Glomerular endothelial cell (primary cell): ENCODE data around the gene ADRB2. TPM values are rescaled to one million over a fixed set of nuclear protein-coding genes. Genes with fewer than 3 reads are reported as not detected.

Source experiments
- DNase-seq: peaks from one replicate; pipeline ENCODE4 v3.0.0-alpha.2; 2011; ENCODE audit warnings: low read depth, low spot score; ENCODE audit errors: extremely low read depth
- total RNA-seq: library from RNA; depleted of rRNA; stranded (reverse); fragments of >200 nt; gene quantifications from 2 replicates; pipeline ENCODE4 v1.2.3, GENCODE V29; 2015

ADRB2 gene
- total RNA-seq, 1 donor from 2014 or later = 0.70 TPM

DNA sequence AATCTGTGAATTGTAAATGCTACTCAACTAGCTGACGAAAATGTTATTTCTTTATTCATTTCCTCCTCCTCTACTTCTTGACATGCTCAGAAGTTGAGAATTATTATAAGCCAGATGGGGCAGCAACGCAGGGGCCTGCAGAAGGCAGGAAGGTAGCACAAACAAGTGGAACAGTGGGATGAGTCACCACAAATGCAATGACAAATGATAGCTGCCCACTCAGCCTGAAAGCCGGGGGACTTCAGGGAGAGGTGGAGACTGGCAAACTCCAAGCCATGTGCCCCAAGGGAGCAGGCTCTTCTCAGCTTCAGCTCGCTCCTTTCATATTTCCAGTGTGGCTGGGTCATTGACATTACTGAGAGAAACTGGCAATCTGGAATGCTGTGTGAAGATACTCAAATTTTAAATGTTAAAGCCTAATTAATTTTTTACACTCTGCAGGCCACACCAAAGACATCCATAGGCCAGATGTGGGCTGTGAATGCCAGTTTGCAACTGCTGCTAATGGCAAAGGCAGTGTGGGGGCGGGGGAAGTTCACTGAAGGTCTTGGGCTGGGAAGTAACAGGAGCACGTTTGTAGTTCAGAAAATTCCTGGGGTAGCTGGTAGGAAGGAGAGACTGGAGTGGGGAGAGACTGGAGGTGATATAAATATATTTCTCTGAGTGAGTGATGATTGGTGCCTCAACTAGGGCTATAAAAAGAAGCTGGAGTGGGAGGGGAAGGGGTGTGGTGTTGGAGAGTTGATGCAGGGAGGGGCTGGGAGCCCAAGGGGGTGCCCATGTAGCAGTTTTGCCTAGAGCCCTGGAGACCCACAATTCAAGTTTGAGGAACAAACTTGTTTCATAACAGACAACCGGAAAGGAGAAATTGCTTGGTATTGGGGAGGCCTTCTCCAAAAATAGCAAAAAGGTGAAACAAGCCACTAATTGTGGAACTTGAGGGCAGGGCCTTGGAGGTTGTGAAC is 20.8 kb upstream of the ADRB2 start:
- DNase-seq = no peak

GRCh38 chr5:148806520-148806931 is 19.9 kb upstream of the ADRB2 start:
- DNase-seq = no peak

GRCh38 chr5:148807851-148808250 is 18.6 kb upstream of the ADRB2 start:
- DNase-seq = no peak

- DNase-seq = no peak
Measured at GRCh38 chr5:148808864-148809642, 17.4 kb upstream of the ADRB2 start.

- DNase-seq = no peak
Measured at GRCh38 chr5:148809781-148810524, 16.5 kb upstream of the ADRB2 start.

- no peak for DNase-seq
Measured at GRCh38 chr5:148810823-148811222, 15.6 kb upstream of the ADRB2 start.

- DNase-seq = no peak
Measured at GRCh38 chr5:148811756-148812155, 14.7 kb upstream of the ADRB2 start.

GRCh38 chr5:148815086-148815485 is 11.3 kb upstream of the ADRB2 start:
- DNase-seq = no peak

DNA sequence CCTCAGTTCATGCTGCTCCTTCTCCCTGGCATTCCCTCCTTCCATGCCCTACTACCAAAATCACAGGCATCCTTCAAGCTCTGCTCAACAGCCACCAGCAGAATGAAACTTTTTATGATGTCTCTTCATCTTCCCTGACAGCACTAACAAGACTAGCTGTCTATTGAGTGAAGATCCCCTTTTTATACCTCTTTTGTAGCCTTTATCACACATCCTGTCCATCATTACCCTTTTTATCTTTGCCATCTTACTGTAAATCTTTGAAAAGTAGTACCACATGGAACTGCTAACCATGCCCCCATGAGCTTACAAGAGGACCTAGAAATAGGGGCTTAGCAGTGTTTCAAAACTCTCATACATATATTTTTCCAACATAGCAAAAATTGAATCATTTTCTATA is 10.8 kb upstream of the ADRB2 start:
- DNase-seq = no peak

DNA sequence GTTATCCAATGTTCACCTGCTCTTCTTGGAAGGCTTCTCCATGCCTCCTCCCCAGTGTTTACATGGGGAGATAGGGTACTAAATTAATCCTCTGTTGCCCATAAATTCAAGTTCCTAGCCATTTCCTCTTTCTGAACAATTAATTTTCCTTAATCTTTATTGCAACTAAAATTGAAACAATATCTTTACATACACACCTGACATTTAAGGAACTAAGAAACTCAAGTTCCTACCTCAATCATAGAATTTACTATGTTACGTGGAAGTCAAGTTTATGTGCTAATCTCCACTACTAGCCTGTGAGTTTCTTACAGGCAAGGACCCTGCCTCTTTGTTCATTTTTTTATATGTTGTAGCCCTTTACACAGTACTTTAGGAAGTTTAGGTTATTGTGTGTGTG is 10.1 kb upstream of the ADRB2 start:
- no peak for DNase-seq

GRCh38 chr5:148816782-148817181 is 9.6 kb upstream of the ADRB2 start:
- no peak for DNase-seq

DNA sequence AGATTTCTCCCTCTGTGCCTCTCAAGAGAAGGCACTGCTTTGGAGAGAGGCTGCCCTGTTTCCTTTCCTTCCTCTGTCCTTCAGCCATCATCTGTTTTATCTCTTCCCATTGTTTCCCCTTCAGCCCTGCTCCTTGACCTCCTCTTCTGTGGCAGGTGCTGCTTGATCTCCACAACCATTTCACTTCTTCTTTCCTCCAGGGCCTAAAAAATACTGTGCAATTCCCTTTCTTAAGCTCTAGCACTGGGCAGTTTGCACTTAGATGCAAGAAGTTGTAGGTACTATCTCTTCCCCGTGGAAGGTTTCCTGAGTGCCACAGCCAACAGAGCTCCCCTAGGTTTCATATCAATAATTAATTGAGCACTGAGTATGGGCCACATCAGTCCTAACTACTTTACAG is 8.8 kb upstream of the ADRB2 start:
- DNase-seq = no peak

- no peak for DNase-seq
Measured at GRCh38 chr5:148820461-148821395, 5.7 kb upstream of the ADRB2 start.

- DNase-seq = no peak
Measured at GRCh38 chr5:148823871-148824270, 2.5 kb upstream of the ADRB2 start.

DNA sequence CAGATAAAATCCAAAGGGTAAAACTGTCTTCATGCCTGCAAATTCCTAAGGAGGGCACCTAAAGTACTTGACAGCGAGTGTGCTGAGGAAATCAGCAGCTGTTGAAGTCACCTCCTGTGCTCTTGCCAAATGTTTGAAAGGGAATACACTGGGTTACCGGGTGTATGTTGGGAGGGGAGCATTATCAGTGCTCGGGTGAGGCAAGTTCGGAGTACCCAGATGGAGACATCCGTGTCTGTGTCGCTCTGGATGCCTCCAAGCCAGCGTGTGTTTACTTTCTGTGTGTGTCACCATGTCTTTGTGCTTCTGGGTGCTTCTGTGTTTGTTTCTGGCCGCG is 727 bp upstream of the ADRB2 start:
- no peak for DNase-seq

DNA sequence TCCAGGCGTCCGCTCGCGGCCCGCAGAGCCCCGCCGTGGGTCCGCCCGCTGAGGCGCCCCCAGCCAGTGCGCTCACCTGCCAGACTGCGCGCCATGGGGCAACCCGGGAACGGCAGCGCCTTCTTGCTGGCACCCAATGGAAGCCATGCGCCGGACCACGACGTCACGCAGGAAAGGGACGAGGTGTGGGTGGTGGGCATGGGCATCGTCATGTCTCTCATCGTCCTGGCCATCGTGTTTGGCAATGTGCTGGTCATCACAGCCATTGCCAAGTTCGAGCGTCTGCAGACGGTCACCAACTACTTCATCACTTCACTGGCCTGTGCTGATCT is 294 bp downstream of the ADRB2 start:
- DNase-seq = no peak

GRCh38 chr5:148827723-148828122 is 1.3 kb downstream of the ADRB2 start:
- no peak for DNase-seq

- no peak for DNase-seq
Measured at GRCh38 chr5:148828511-148829247, 2.3 kb downstream of the ADRB2 start.

DNA sequence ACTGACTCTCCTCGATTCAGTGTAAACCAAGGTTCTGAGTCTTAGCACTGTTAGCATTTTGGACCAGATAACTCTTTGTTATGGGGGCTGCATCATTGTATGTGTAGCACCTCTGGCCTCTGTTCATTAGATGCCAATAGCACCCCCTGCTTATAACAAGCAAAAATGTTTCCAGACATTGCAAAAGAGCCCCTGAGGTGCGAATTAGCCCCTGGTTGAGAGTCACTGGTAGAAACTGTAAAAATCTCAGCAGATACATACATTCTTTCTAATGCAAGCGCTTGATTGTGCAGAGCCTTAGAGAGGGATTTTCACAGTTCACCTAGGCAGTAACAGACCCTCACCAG is 2.8 kb downstream of the ADRB2 start:
- DNase-seq = no peak

DNA sequence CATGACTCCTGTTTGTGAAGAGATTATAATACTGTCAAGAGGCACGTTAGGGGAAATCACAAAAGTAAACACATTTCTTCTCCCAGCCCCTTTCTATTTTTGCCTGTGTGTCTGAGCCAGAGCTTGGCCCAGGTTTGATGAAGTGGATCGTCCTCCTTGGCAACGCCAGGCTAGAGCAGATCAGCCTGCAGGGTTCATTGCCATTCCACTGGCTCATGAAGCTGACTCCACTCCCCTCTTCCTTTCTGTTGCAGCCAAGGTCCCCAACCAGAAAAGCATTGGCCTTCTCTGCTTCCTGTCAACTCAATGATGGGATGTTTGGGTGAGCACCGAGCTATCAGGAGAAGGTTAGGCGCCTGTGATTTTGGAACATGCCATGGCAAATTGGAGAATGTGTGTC is 3.3 kb downstream of the ADRB2 start:
- no peak for DNase-seq
